Cerebellar nuclear complex (tissue), 1 donor: ENCODE measurements around the gene CHPF2.

ENCODE experiments used
- DNase-seq, 2 experiments: peaks; one replicate each; lab custom pipeline; 2025; lab: John Stamatoyannopoulos, UW

The CHPF2 gene

DNA sequence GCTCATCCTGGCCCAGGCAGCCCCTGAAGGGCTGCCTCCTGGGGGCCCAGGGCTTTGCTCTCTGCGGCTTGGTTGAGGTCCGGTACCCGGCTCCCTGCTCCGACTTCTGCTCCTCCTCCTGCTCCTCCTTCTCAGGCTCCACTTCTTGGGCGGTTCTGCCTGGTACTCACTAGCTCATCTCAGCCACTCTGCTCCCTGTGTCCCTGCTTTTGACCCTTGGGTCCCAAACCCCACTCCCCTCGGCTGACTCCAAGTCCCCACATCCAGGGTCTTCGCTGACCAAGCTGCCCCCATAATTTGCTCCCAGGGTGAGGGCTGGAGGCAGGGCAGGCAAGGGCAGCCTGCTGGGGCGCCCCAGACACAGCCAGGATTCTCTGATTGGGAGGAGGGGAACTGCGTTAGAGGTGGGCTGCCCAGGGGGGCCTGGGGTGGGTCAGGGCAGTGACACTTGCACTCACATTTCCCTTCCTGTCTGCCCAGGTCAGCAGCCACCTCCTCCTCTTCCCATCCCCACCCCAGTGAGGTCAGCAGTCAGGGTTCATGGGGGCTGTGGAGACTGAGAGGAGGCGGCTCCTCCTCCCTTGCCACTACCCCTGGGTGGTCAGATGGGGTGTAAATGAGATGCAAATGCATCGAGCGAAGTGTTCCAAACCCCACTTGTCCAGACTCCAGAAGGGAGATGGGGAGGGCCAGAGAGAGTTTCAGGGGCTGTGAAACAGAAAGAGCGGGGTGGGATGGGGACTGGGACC, 14.0 kb downstream of the CHPF2 start:
- DNase-seq = no peak

DNA sequence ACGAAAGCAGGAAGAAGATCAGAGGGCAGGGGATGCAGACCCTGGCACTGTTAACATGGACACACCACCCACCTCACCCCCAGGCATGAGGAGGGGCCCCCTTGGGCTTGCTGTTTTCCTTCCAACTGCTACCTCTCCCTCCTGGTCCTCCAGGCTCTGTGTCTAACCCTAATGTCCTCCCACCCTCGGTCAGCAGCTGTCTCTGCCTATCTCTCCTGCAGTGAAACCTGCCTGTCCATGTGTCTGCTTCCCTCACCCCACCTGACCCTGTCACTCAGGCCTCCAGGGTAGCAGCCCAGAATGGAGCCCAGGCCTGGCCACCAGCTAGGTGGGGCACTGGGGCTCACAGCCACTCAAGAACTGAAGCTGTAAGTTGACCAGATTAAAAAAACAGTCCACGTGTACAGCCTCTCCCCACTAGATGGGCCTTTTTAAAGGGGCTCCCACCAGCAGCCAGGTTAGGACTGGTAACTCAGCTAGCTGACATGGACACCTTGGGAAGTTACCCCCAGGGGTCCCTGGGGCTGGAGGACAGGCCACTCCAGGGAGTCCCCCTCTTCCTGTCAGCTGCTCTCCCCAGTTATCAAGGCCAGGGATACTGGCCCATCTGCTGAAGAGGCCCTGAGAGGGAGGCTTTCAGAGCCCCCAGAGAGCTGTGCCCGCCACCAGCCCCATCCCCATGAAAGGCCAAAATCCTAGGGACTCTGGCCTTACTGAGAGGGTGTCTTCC, 14.7 kb downstream of the CHPF2 start:
- DNase-seq = no peak

DNA sequence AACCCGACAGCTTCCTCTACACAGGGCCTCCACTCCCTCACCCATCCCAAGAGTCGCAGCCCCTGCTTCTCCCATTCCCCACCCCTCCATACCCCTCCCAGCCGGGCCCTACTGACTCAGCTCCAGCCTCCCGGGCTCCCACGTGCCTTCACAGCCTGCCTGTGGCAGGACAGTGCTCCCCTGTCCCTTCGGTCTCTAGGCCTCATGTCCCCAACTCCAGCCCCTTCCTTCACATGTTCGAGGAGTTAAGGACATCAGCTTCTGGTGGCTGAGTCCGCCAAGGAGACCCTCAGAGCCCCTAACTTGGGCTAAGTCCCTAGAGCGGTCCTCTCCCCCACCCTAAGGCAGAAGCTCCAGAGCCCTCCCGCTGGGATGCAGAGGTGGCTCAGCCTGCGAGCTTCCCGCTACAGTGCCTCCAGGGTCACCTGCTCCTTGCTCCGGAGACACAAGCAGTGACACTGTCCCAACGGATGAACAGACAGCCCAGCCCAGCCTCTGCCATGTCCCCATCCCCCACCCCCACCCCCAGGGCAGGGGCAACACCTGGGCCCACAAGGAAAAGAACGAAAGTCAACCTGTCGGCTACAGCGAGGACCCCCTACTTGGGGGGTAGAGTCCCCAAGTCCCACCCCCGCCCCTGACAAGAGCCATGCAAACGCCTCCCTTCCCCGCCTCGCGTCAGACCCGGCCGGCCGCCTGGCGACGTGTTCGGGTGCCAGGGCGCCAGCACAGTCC, 15.5 kb downstream of the CHPF2 start:
- DNase-seq = no peak

DNA sequence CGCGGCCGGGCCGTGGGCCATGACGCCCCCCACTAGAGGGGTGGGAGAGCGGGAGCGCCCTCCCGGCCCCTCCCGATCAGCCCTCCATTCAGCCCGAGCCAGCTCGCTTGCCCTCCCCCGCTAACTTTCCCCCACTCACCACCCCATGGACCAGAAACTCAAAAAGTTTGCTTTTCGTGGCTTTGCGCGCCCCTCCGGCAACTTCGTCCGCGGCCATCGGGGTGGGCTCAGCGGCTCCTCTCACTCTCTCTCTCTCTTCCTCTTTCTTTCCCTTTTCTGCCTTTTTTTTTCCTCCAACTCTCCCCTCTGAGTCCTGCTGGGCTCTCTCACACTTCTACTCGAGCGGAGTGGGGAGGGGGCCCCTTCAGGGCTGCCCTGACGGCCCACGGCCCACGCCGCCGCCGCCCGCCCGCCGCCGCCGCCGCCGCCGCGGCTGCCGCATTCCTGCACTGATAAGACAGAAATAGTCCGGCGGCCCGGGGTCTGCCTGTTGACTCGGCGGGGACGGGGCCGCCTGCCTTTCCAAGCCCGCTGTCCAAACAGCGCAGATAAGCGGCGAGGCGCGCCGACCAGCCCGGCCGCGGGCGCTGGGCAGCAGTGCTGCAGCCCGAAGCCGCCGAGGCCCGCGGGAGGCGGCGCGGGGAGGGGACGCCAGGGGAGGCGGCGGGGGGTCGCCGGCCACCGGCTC, 16.2 kb downstream of the CHPF2 start, which contains the start of gene SMARCD3:
Gene SMARCD3, minus strand, starts transcription at position 349 of the 688 bp plus-strand sequence. Its CDS starts 132 bp downstream, at position 217.
- no peak for DNase-seq

DNA sequence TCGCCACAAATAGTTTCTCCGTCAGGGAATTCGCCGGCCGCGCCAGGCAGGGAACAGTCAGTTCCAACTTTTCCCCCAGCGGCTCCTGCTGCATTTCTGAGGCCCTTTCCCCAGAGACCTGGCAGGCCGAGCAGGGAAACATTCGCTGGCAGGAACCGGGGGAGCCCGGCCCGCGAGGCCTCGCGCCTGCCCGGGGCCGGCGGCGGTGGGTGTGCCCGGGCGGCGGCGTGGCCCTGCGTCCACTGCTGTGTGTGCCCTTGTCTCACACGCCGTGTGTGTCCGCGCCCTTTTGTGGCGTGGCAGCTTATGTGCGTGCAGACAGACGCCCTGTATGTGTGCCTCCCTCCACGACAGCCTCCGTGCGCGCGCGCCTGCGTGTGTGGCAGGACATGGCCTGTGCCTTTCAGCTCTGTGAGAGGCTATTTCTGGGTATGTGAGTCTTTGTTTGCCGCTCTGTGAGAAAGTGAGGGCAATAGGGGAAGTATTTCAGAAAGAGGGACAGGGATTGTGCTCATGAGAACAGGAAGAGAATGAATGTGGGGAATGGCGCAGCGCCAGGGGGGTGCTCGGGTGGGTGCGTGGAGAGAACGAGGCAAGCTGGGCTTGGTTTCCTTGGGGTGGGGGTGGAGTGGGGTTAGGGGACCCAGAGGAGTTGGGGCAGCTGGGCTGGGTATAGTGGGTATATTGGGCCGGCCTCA, 16.9 kb downstream of the CHPF2 start:
- DNase-seq = no peak

DNA sequence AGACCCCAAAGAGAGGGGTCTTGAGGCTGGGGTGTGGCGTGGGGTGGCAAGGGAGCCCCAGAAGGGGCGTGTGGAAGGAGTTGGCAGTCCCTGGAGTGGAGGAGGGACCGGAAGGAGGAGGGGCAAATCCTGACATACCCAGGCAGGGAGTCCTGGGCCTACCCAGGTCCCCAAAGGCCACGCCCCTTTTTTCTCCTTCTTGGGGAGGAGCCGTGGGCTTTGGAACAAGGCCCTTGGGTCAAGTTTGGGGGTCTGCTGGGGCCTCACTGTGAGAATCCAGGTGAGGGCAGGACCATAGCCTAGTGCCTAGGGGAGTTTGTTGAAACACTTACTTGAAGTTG, 17.4 kb downstream of the CHPF2 start:
- DNase-seq = no peak

DNA sequence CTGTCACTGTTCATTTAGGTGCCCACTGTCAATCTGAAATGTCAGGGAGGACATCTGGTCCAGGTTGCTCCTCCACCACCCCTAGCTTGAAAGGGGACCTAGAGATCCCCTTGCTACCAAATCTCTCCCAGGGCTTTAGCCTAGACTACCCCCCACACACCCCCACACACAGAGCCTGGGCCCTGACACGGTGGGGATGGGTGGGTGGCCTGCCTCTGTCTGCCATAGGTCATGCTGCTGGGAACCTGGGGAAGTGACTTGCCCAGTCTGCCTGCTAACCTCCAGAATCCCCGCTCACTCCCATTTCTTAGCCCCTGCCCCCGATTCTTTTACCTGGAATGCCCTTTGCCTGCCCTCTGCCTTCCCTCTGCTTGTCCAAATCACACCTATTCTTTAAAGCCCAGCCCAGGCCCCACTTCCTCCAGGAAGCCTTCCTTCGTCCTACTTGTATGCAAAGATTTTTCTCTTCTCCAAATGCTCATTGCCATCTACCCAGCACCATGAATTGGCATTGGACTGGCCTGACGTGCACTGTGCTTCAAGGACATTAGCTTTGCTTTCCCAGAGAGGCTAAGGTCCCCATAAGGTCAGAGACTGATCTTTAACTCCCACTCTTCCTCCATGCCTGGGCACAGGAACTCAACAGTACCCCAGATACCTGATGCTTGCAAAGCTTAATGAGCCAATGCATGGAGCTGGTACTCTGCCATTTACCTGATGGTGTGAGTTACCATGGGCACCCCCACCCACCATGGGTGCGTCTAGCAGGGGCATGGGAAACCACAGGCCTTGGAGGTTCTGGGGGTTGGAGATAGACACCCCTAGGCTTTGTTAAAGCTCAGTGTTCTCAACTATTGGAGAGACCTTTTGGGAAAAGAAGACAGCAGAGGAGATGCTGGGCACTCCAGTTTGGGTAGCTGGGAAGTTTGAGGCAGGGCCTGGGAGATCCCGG, 18.2 kb downstream of the CHPF2 start:
- no peak for DNase-seq

DNA sequence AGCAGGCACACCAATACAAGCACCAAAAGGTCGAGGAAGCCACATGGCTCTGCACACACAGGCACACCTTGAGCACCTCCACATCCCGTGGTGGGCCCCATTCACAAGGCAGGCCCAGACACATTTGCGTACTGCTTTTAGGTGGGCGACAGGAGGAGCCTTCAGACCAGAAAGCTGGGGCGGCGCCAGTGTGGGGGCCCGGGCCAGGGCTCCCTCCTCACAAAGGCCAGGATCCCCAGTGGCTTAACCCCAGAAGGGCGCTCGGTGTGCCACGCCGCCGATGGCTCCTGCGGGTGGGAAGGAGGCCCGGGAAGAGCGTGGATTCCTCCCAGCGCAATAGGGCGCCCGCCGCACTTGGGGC, 19.0 kb downstream of the CHPF2 start:
- DNase-seq = no peak

DNA sequence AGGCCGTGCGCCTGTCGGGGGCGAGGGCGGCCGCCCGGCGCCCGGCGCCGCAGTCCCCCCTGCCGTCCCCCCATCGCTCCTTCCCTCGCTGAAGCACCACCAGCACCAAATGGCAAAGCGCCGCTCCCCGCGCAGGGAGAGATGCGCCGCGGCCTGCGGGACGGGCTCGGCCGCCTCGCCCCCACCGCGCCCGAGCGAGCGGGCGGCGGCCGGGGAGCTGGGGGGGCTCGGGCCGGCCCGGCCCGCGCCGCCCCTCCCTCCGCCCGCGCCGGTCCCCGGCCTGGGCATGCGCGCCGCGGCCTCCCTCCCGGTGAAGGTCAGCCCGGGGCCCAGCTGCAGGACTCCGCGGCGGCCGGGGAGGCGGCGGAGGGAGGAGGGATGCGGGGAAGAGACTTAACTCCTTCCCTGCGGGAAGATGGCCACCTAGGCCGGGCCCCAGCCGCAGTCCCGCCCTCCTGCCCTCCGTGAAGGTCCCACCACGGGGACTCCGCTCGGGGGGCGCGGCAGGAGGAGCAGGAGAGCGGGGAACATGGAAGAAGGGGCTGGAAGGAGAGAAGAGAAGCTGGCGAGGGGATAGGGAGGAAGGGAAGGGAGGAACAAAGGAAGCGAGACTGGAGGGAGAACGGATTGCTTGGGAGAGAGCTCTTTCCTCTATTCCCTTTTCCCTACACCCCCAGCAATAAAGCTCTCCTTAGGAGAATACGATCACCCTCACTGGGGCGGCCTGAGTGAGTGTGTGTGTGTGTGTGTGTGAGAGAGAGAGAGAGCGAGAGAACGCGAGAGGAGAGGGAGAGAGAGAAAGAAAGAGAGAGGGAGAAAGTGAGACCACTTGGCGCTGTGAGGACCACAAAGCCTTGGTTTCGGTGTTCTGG, 19.6 kb downstream of the CHPF2 start:
- DNase-seq = no peak

DNA sequence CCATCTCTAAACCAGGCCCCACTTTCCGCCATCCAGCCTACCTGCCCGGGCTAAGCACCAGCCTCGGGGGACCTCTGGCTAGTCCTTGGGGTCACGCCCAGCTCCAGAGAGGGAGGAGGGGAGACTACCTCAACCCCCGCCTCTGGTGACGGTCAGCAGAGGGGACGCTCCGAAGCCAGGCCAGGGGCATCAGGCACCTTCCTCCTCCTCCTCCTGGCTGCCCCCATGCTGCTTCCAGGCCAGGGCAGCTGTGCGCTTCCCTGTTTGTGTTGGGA, 20.2 kb downstream of the CHPF2 start:
- no peak for DNase-seq

DNA sequence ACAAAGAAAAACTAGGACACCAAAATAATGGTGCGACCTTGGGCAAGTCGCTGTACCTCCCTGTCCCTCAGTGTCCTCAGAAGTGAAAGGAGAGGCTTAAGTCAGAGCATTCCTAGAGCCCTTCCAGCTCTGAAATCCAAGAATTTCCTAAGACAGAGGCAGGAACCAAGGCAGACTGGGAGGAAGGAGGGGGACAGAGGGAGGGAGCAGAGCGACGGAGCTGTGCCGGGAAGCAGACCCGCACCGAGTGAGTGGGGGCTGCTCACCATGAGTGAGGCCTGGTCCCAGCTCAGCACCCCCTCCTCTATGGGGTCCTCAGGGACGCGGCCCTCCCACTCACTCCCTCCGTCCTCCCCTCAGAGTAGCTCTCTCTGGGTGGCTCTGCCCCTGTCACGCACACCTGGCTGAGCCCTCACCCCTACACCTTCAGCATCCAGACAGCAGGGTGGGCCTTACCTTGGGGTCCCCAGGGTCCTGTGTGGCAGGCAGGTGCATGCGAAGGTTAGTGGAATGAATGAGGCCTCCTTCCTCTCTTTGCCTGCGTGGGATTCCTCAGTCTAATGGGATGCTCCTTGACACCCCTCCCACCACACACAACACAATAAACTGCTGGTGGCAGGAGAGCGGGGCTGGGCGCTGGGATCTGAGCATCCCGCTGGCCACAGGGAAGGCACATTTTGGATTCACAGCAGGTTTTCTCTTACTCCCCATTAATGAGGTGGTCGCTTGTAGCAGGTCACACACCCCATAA, 20.9 kb downstream of the CHPF2 start:
- DNase-seq = no peak

DNA sequence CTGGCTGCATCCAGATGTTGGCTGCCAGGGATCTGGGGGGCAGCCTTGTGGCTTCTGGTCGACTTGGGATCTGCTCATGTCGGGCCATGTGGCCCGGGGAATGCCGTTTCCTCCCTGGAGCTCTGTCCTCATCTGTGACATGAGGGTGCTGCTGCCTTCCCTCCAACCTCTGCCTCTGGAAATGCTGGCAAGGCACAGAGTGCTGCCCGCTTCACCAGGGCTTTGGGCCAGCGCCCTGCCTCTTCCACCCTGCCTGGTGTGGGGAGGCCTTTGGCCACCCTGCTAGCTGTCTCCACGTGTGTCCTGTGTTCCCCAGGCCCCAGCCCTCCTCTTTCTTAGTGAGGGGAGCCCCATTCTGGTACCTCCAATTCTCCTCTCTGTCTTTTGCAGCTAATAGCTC, 22.0 kb downstream of the CHPF2 start:
- DNase-seq = no peak

DNA sequence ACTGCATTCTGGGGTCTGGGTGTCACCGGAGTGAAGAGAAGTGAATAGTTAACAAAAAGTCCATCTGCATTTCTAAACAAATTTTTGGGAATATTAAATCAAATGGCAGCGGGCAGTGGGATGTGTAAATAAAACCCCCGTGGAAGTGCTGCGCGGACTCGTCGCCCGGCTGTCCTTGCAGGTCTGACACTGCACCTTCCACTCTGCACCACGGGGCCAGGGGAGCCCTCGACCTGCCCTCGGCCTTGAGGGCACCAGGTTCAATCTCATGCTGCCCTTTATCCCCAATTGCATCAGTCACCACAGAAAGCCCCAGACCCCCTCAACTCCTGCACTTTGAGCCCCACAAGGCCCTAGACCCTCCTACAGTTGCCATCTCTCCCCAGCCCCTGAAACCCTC, 22.6 kb downstream of the CHPF2 start:
- DNase-seq = no peak

DNA sequence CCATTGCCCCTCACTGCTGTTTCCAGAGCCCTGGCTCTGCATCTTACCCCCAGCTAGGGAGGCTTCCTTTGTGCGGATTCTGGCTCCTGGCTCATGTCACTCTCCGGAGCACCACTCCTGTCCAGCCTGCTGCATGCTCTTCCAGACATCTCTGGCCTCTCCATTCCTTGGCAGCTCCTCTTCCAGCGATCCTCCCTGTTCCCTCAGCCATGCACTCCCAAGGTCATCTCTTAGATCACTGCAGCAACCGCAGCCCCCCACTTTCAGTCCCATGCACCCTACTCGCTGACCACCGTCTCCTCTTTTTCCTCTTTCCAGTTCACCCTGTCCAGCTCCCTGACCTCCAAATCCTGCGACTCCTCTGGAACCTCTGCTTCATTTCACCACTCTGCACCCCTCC, 23.1 kb downstream of the CHPF2 start:
- DNase-seq = no peak

DNA sequence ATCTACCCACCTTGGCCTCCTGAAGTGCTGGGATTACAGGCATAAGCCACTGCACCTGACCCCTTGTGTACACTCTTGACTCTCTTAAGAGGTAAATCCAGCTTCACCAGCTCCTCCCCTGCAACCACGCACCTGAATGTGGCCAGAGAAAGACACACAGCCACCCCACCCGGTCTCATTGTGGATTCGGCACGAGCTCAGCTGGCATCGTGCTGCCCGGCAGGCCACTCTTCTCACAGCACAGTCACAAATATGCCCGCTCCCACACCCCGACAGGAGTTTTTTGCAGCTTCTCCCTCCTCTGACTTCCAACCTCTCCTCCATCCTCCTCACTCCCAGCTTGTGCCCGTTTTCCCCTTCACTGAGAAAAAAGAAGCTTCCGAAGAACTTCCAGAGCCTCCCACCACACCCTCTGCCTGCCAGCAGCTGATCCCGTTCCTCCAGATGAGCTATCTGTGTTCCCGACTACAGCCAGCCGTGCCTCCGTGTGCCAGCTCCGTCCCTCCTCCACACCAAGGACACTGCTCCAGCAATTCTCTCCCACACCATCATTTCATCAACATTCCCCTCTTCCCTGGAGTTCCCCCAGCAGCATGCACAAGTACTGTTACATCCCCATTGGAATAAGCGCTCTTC, 24.2 kb downstream of the CHPF2 start:
- DNase-seq = no peak

DNA sequence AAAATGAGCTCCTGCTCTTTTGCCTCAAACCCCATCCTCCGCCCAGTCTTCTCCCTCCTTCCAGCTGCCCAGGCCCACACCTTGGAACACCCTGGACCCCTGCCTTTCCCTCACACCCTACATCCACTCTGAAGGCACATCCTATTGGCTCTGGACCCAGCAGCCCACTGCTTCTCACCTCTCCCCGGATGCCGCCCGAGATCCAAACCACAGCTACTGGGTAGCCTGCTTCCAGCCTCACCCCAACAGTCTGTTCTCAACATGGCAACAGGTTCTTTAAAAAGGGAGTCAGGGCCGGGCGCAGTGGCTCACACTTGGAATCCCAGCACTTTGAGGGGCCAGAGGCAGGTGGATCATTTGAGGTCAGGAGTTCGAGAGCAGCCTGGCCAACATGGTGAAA, 25.7 kb downstream of the CHPF2 start:
- DNase-seq = no peak

DNA sequence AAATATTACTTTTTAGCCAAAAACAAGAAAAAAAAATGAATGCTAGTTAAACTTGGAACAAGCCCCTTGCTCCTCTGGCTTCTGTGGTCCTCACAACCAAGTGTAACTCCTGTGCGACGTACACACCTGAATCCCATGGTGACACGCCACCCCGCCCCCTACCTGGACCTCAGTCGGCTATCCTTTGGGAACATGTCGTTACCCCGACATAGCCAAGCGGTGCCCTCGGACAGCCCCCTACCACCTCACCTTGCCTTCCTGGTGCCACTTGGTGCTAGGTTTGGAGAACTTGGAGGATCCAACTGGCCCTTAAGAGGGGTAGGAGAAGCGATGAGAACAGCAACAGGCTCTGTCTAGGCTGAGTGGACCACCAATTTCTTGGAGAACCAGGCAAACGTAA, 28.2 kb downstream of the CHPF2 start:
- no peak for DNase-seq

DNA sequence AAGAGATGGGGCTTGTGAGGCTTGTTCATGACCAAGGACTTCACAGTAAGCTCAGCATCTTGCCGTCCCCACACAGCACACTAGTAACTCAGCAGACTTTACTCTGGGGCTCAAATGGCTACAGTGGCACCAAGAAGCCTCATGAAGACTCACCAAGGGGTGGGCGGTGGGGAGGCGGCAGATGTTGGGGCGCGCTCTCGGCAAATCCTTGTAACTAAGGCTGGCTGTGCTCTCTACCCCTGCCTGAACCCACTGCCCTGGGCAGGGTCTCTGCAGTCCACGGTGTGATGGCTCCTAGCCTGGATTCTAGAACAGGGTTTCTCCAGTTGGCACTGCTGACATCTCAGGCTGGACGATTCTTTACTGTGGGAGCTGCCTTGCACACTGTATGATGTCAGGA, 28.6 kb downstream of the CHPF2 start:
- DNase-seq = no peak

DNA sequence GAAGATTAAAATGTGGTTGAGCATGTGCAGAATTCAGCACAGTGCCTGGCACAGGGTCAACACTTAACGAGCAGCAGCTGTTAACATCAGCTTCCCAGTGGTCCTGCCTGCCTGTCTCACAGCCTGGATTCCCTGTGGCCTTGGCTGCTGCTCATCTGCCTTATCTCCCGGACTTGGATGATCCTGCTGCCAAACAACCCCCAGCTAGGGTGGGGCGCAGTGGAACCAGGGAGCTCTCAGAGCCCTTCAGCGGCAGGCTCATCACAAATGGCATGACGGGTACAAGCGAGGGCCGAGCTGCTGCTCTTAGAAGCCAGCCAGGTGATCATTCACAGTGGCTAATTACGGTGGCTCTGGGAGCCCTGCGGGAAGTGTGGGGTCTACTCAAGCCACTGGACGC, 29.2 kb downstream of the CHPF2 start:
- DNase-seq = no peak
